ENCODE data around the gene PGA3.

- TF ChIP-seq CTCF (IDR thresholded peaks at IDR 0.05) = no peak
- no peak for TF ChIP-seq POLR2A (IDR thresholded peaks at IDR 0.05)
These were observed 39.4 kb upstream of the PGA3 start for GRCh38 chr11:61163714-61164605.

All from thyroid gland (tissue), 4 donors.